Gastroesophageal sphincter (tissue), 4 donors: ENCODE results near the gene ZCWPW2. TPM values are rescaled to one million over a fixed set of nuclear protein-coding genes. Genes with fewer than 3 reads are reported as not detected.
A peak's percentile ranks its signal among the peaks of the same experiment; 100 is the strongest.

Source experiments
- ATAC-seq: fragments of 150-250 bp; one replicate; pipeline ENCODE4 v1.9.1; 2016; ENCODE audit warnings: mild to moderate bottlenecking, moderate library complexity
- H3K27ac ChIP-seq, 4 donors: fragments of 200-600 bp; sonication (generic) in 3 of 4; 1 replicate in 3 of 4; 2 replicates in 1 of 4; pipeline ENCODE4 v1.5.1; 2016 to 2019
- H3K27me3 ChIP-seq: fragments of 200-600 bp; sonication (generic); one replicate; pipeline ENCODE4 v1.5.1; 2019
- H3K36me3 ChIP-seq, 2 donors: fragments of 200-600 bp; sonication (generic); one replicate each; pipeline ENCODE4 v1.5.1; 2019; ENCODE audit warnings: control low read depth in 1 of 2
- H3K4me1 ChIP-seq, 3 donors: fragments of 200-600 bp; sonication (generic); 1 replicate in 2 of 3; 2 replicates in 1 of 3; pipeline ENCODE4 v1.5.1; 2016 to 2019; ENCODE audit warnings: control low read depth in 2 of 3
- H3K4me3 ChIP-seq, 2 donors: fragments of 200-600 bp; sonication (generic); one replicate each; pipeline ENCODE4 v1.5.1; 2019; ENCODE audit warnings: mild to moderate bottlenecking in 1 of 2, moderate library complexity in 1 of 2
- H3K9me3 ChIP-seq, 3 donors: fragments of 200-600 bp; sonication (generic); one replicate each; pipeline ENCODE4 v1.5.1; 2017 to 2019; ENCODE audit warnings: control low read depth in 2 of 3
- CTCF ChIP-seq, 4 experiments: fragments of 200-600 bp in 2 of 4; fragments of 450-650 bp in 2 of 4; sonication (generic) in 1 of 4; IDR thresholded peaks; one replicate each; pipeline ENCODE4 v1.5.1; 2017 to 2019; ENCODE audit warnings: antibody characterized with exemption in 4 of 4, mild to moderate bottlenecking in 2 of 4, moderate library complexity in 2 of 4
- EP300 ChIP-seq: sonication (generic); formaldehyde crosslinking; IDR thresholded peaks from one replicate; pipeline ENCODE4 v1.6.1; 2017; ENCODE audit warnings: antibody characterized with exemption, mild to moderate bottlenecking
- POLR2A ChIP-seq, 2 donors: fragments of 450-650 bp; IDR thresholded peaks; one replicate each; pipeline ENCODE4 v1.6.1; 2017; ENCODE audit warnings: antibody characterized with exemption in 2 of 2, mild to moderate bottlenecking in 2 of 2, moderate library complexity in 1 of 2
- POLR2AphosphoS5 ChIP-seq: sonication (generic); formaldehyde crosslinking; IDR thresholded peaks from one replicate; pipeline ENCODE4 v1.6.1; 2017; ENCODE audit warnings: antibody characterized with exemption
- WGBS, 2 donors: methylation state at CpG; one replicate each; pipeline ENCODE4 v1.1.5; 2018; ENCODE audit warnings: low coverage in 1 of 2; 5-methylcytosine and 5-hydroxymethylcytosine counted together
- total RNA-seq, 4 donors: library from RNA; depleted of rRNA; stranded (reverse); fragments of >200 nt; gene quantifications; one replicate each; pipeline ENCODE4 v1.1.0, GENCODE V29; 2016

Gene ZCWPW2, protein sequence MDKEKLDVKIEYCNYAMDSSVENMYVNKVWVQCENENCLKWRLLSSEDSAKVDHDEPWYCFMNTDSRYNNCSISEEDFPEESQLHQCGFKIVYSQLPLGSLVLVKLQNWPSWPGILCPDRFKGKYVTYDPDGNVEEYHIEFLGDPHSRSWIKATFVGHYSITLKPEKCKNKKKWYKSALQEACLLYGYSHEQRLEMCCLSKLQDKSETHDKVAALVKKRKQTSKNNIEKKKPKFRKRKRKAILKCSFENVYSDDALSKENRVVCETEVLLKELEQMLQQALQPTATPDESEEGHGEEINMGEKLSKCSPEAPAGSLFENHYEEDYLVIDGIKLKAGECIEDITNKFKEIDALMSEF
- 1 to 10 TPM in 3 of 4 donors, under 1 TPM in 1; 0.99 to 9.8 (median 1.1) TPM for total RNA-seq

DNA sequence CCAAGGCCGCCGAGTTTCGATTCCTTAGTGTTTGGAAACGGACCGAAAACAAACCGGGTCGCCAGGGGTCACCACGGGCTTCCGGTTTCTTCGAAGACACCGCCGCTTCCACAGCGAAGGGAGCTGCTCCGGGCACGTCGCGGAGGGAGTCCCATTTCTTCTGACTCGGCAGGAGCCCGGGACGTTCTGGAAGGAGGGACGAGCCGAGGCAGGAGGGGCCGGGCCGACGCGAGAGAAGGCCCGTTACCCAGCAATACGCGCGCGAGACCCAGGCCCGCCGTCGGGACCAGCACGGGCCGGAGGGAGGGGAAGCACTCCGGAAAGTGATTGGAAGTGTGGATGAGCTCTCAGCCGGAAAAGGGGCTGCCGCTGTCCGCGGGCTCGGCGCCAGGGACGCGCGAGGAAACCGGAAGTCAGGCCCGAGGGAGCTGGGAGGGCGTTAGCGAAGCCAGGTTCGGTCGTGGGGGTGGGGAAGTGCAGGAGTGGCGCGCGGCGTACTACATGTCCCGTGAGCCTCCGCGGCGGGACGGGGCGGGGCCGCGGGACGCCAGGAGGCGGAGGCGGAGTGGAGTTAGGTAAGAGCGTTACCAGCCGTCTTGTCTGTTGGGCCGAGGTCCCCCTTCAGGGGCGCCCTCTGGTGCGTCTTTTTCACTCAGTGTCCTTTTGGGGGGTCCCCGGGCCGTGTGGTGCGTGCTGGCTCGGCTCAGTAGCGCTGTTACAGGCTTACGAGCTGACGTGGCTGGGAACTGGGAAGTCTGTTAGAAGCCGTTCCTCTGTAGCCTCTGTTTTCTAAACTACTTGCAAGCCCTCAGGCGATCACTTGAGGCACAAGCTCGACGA lies at the start of gene ZCWPW2, which contains the start of gene AZI2:
ZCWPW2 (plus strand) TSS at position 93 of the 840 bp plus-strand sequence. CDS start 64,348 bp downstream, outside the sequence.
AZI2 (minus strand) TSS at position 196 of the 840 bp plus-strand sequence. CDS start 8,207 bp downstream, outside the sequence.
- H3K36me3 ChIP-seq = peaks cover 0 to 19% of the 10 kb centered on the region in 2 donors
- 0% methylated on average over 5 to 7 of the region's 83 CpGs for WGBS, 2 donors
- peaks cover 7 to 51% (median 15%) of the 10 kb centered on the region in 3 donors for H3K4me1 ChIP-seq
- peak within 1 kb of the TSS; percentile 75 to 80 for H3K4me3 ChIP-seq
- TF ChIP-seq EP300 = no peak
- peak; percentile 59 to 64 for TF ChIP-seq POLR2A (IDR thresholded peaks at IDR 0.05)
- peak in 1 of 4 experiments; percentile 33 for TF ChIP-seq CTCF (IDR thresholded peaks at IDR 0.05)
- peak; percentile 79 for TF ChIP-seq POLR2AphosphoS5
- H3K27me3 ChIP-seq = no peaks in the 10 kb centered on the region
- peaks cover 0 to 23% (median 0%) of the 10 kb centered on the region in 3 donors for H3K9me3 ChIP-seq
- peak within 1 kb of the TSS; percentile 97 to 98 (median 98) for H3K27ac ChIP-seq
- ATAC-seq = peak; percentile 95

DNA sequence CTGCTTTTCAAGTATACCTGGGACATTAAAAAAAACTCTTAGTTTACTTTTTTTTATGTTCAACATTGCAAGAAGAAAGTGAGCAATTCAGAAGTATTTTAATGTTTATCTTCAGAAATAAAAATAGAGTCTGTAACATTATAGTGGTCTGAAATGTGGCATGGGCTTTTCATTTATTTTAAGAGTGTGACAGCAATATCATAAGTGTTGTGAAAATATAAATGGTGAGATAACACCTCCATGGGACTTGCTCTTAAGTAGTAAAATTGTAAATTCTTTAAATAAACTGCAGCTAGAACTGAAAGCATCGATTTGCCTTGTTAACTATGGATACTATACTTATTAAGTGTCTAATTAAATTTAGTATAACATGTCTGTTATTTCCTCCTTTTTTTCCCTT lies 48.8 kb upstream of the ZCWPW2 start:
- WGBS, 2 donors = 61 to 74% methylated on average over 1 of the region's 1 CpG
- TF ChIP-seq CTCF (IDR thresholded peaks at IDR 0.05) (no peak), POLR2A (IDR thresholded peaks at IDR 0.05) (no peak), POLR2AphosphoS5 (no peak), EP300 (no peak)
- Histone ChIP-seq H3K4me1 (peaks cover 0 to 12% (median 0%) of the 10 kb centered on the region in 3 donors), H3K36me3 (no peaks in the 10 kb centered on the region), H3K27ac (no peak overlapping the region), H3K27me3 (no peaks in the 10 kb centered on the region), H3K9me3 (no peaks in the 10 kb centered on the region), H3K4me3 (no peak overlapping the region)
- no peak for ATAC-seq

DNA sequence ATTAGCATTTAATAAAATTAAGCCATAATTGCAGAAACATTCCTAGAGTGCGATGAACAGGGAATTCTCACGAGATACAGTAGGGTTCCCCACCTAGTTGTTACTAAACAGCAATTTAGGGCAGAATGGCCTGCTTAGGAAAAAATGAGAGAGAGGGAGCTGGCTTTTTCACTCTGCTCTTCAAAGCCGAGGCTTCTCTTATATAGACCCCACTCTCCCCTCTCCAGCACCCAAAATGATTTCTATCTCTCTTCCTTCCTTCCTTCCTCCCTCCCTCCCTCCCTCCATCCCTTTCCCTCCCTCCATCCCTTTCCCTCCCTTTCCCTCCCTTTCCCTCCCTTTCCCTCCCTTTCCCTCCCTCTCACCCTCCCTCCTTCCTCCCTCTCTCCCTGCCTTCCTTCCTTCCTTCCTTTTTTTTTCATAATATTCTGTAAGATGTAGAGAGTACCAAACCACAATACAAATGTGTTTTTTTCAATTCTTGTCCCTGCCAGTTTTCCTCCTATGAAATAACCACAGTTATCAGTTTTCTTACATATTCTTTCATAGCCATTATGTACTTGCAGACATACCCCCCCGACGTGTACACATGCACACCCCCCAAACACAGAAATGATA lies 48.1 kb upstream of the ZCWPW2 start:
- no peaks in the 10 kb centered on the region for H3K36me3 ChIP-seq
- 88 to 89% methylated on average over 5 of the region's 5 CpGs for WGBS, 2 donors

GRCh38 chr3:28301688-28302087 lies 46.8 kb upstream of the ZCWPW2 start:
- no peak overlapping the region for H3K27ac ChIP-seq
- no peak for ATAC-seq
- 76 to 90% methylated on average over 4 of the region's 4 CpGs for WGBS, 2 donors
- H3K9me3 ChIP-seq = no peaks in the 10 kb centered on the region
- TF ChIP-seq POLR2AphosphoS5 (no peak), POLR2A (IDR thresholded peaks at IDR 0.05) (no peak), EP300 (no peak), CTCF (IDR thresholded peaks at IDR 0.05) (no peak)
- H3K4me1 ChIP-seq = no peaks in the 10 kb centered on the region
- no peak overlapping the region for H3K4me3 ChIP-seq
- no peaks in the 10 kb centered on the region for H3K36me3 ChIP-seq
- no peaks in the 10 kb centered on the region for H3K27me3 ChIP-seq

More for the DNA sequence above, 48.1 kb upstream of the ZCWPW2 start:
- Histone ChIP-seq H3K27me3 (no peaks in the 10 kb centered on the region), H3K27ac (no peak overlapping the region), H3K9me3 (no peaks in the 10 kb centered on the region), H3K4me1 (peaks cover 0 to 7% (median 0%) of the 10 kb centered on the region in 3 donors), H3K4me3 (no peak overlapping the region)
- no peak for TF ChIP-seq CTCF (IDR thresholded peaks at IDR 0.05)
- TF ChIP-seq POLR2A (IDR thresholded peaks at IDR 0.05) = no peak
- no peak for TF ChIP-seq POLR2AphosphoS5
- TF ChIP-seq EP300 = no peak
- ATAC-seq = no peak
